ENCODE data around the gene GRIN1. TPM values are rescaled to one million over a fixed set of nuclear protein-coding genes. Genes with fewer than 3 reads are reported as not detected.

The GRIN1 gene
- total RNA-seq, 1 experiment from 2014 or later = not detected

- Histone ChIP-seq H3K4me1 (ENCODE audit: low read length) (peaks cover 25% of the 10 kb centered on the region), H3K27ac (ENCODE audit: low read length) (no peak overlapping the region), H3K27me3 (ENCODE audit: low read length) (no peaks in the 10 kb centered on the region), H3K36me3 (ENCODE audit: insufficient read depth, low read length) (no peaks in the 10 kb centered on the region), H3K79me2 (ENCODE audit: low read length) (peaks cover 45% of the 10 kb centered on the region), H3K9me3 (ENCODE audit: low read length) (no peaks in the 10 kb centered on the region), H3K9ac (ENCODE audit: low read length) (no peak overlapping the region), H3K4me2 (ENCODE audit: low read depth, low read length, poor library complexity, severe bottlenecking) (no peak overlapping the region), H2AFZ (ENCODE audit: low read length) (no peak overlapping the region), H4K20me1 (ENCODE audit: insufficient read depth, low read depth, low read length) (peaks cover 20% of the 10 kb centered on the region; the same call in 1 of the 2 replicates), H3K4me3 (ENCODE audit: low read length) (no peak overlapping the region), H3K9me2 (replicated peaks; ENCODE audit: insufficient read depth, low read length) (no peaks in the 10 kb centered on the region)
- DNase-seq = no peak
Observed at GRCh38 chr9:137192859-137193258, 53.9 kb downstream of the GRIN1 start.

- no peaks in the 10 kb centered on the region for H3K9me3 ChIP-seq (ENCODE audit: low read length)
- no peak overlapping the region for H2AFZ ChIP-seq (ENCODE audit: low read length)
- no peak overlapping the region for H3K4me2 ChIP-seq (ENCODE audit: low read depth, low read length, poor library complexity, severe bottlenecking)
- H3K27me3 ChIP-seq (ENCODE audit: low read length) = no peaks in the 10 kb centered on the region
- peaks cover 19% of the 10 kb centered on the region; the same call in 1 of the 2 replicates for H4K20me1 ChIP-seq (ENCODE audit: insufficient read depth, low read depth, low read length)
- H3K27ac ChIP-seq (ENCODE audit: low read length) = no peak overlapping the region
- no peaks in the 10 kb centered on the region for H3K36me3 ChIP-seq (ENCODE audit: insufficient read depth, low read length)
- H3K4me3 ChIP-seq (ENCODE audit: low read length) = no peak overlapping the region
- no peak for DNase-seq
- H3K9me2 ChIP-seq (replicated peaks; ENCODE audit: insufficient read depth, low read length) = no peaks in the 10 kb centered on the region
- H3K79me2 ChIP-seq (ENCODE audit: low read length) = peaks cover 50% of the 10 kb centered on the region
- H3K4me1 ChIP-seq (ENCODE audit: low read length) = peaks cover 34% of the 10 kb centered on the region
- H3K9ac ChIP-seq (ENCODE audit: low read length) = no peak overlapping the region
Observed at GRCh38 chr9:137193771-137194170, 54.8 kb downstream of the GRIN1 start.

GRCh38 chr9:137194388-137194787, 55.4 kb downstream of the GRIN1 start:
- H3K4me3 ChIP-seq (ENCODE audit: low read length) = no peak overlapping the region
- peaks cover 56% of the 10 kb centered on the region for H3K79me2 ChIP-seq (ENCODE audit: low read length)
- no peaks in the 10 kb centered on the region for H3K9me3 ChIP-seq (ENCODE audit: low read length)
- no peak overlapping the region for H2AFZ ChIP-seq (ENCODE audit: low read length)
- H3K36me3 ChIP-seq (ENCODE audit: insufficient read depth, low read length) = no peaks in the 10 kb centered on the region
- H3K27ac ChIP-seq (ENCODE audit: low read length) = no peak overlapping the region
- no peaks in the 10 kb centered on the region for H3K9me2 ChIP-seq (replicated peaks; ENCODE audit: insufficient read depth, low read length)
- H3K4me1 ChIP-seq (ENCODE audit: low read length) = peaks cover 39% of the 10 kb centered on the region
- no peak overlapping the region for H3K4me2 ChIP-seq (ENCODE audit: low read depth, low read length, poor library complexity, severe bottlenecking)
- peaks cover 16% of the 10 kb centered on the region; the same call in 1 of the 2 replicates for H4K20me1 ChIP-seq (ENCODE audit: insufficient read depth, low read depth, low read length)
- H3K9ac ChIP-seq (ENCODE audit: low read length) = no peak overlapping the region
- no peak for DNase-seq
- no peaks in the 10 kb centered on the region for H3K27me3 ChIP-seq (ENCODE audit: low read length)

DNA sequence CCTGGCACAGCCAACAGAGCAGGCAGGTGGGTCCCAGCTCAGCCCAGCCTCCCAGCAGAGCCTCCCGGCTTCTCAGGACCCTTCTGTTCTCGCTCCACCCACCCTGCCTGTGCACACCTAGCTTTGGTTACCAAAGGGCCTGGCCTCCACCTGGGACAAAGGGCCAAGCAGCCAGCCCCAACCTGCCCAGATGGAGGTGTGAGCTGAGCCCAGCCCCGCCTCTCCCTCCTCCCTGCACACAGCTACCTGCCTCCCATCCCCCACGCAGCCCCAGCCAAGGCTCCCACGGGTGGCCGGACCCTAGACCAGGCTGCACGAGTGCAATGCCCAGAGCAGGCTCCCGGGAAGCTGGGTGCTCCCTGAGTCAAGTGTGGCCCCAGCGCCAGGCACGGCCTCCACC, 56.0 kb downstream of the GRIN1 start:
- Histone ChIP-seq H3K4me2 (ENCODE audit: low read depth, low read length, poor library complexity, severe bottlenecking) (no peak overlapping the region), H3K27me3 (ENCODE audit: low read length) (no peaks in the 10 kb centered on the region), H3K9me2 (replicated peaks; ENCODE audit: insufficient read depth, low read length) (no peaks in the 10 kb centered on the region), H2AFZ (ENCODE audit: low read length) (no peak overlapping the region), H3K79me2 (ENCODE audit: low read length) (peaks cover 56% of the 10 kb centered on the region), H3K4me3 (ENCODE audit: low read length) (no peak overlapping the region), H3K27ac (ENCODE audit: low read length) (no peak overlapping the region), H3K9ac (ENCODE audit: low read length) (no peak overlapping the region), H3K9me3 (ENCODE audit: low read length) (no peaks in the 10 kb centered on the region), H3K36me3 (ENCODE audit: insufficient read depth, low read length) (no peaks in the 10 kb centered on the region), H4K20me1 (ENCODE audit: insufficient read depth, low read depth, low read length) (peaks cover 11% of the 10 kb centered on the region; the same call in 1 of the 2 replicates), H3K4me1 (ENCODE audit: low read length) (peaks cover 39% of the 10 kb centered on the region)
- DNase-seq = no peak

DNA sequence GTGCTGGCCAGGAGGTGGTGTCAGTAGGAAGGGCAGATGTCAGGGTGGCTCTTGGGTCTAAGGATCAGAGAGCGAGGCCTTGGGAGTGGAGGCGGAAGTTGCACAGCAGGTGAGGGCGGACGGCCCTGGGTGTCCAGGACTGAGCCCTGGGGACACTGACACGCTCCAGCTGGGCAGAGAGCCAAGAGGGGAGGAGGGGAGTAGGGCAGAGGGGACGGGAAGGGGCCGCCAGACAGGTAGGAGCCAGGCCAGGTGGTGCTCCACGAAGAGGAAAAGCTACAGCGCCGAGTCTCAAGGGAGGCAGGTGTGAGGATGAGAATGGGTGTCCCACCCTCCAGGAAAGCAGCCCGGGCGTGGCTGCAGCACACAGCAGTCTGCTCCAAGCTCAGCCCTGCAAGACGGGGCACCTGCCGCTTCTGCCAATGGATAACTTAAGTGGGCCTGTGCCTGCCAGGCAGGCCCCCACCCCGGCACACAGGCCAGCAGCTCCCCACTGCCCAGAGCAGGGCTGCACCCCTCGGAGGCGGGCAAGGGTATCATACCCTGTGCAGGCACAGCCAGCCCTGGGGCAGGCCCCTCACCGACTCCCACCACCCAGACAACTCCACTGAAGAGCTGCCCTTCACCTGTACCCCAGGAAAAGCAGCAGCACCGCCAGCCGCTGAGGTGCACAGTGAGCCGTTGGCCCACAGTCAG, 56.7 kb downstream of the GRIN1 start:
- Histone ChIP-seq H3K36me3 (ENCODE audit: insufficient read depth, low read length) (no peaks in the 10 kb centered on the region), H3K9me2 (replicated peaks; ENCODE audit: insufficient read depth, low read length) (no peaks in the 10 kb centered on the region), H3K27me3 (ENCODE audit: low read length) (no peaks in the 10 kb centered on the region), H4K20me1 (ENCODE audit: insufficient read depth, low read depth, low read length) (peaks cover 5% of the 10 kb centered on the region; the same call in 1 of the 2 replicates), H3K4me3 (ENCODE audit: low read length) (no peak overlapping the region), H3K27ac (ENCODE audit: low read length) (no peak overlapping the region), H3K4me1 (ENCODE audit: low read length) (peaks cover 31% of the 10 kb centered on the region), H2AFZ (ENCODE audit: low read length) (no peak overlapping the region), H3K79me2 (ENCODE audit: low read length) (peaks cover 48% of the 10 kb centered on the region), H3K4me2 (ENCODE audit: low read depth, low read length, poor library complexity, severe bottlenecking) (no peak overlapping the region), H3K9me3 (ENCODE audit: low read length) (no peaks in the 10 kb centered on the region), H3K9ac (ENCODE audit: low read length) (no peak overlapping the region)
- DNase-seq = no peak

- peaks cover 5% of the 10 kb centered on the region; the same call in 1 of the 2 replicates for H4K20me1 ChIP-seq (ENCODE audit: insufficient read depth, low read depth, low read length)
- peak overlapping the region; percentile 87 for H3K4me2 ChIP-seq (ENCODE audit: low read depth, low read length, poor library complexity, severe bottlenecking)
Observed at GRCh38 chr9:137198051-137198901, 59.3 kb downstream of the GRIN1 start.

DNA sequence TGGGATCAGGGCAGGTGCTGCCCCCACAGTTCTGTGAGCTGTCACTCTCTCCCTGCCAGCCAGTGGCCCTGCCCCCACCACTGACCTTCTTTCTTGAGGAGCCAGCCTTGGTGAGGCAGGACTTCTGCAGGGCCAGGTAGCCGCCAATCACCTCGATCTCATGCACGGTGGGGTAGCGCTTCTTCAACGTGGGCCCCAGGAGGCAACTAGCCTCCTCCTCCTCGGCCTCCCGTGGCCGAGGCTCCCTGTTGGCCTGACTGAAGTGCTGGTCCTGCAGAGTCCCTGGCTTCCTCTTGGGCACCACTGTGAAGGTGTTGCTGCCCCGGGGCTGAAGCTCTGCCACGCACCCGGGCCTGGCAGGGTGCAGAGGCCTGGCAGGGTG, 59.9 kb downstream of the GRIN1 start:
- Histone ChIP-seq H3K9me2 (replicated peaks; ENCODE audit: insufficient read depth, low read length) (no peaks in the 10 kb centered on the region), H3K79me2 (ENCODE audit: low read length) (peaks cover 66% of the 10 kb centered on the region), H3K36me3 (ENCODE audit: insufficient read depth, low read length) (no peaks in the 10 kb centered on the region), H3K9ac (ENCODE audit: low read length) (peak overlapping the region; percentile 73), H3K27ac (ENCODE audit: low read length) (no peak overlapping the region), H4K20me1 (ENCODE audit: insufficient read depth, low read depth, low read length) (peaks cover 5% of the 10 kb centered on the region; the same call in 1 of the 2 replicates), H3K4me1 (ENCODE audit: low read length) (peaks cover 54% of the 10 kb centered on the region), H3K4me2 (ENCODE audit: low read depth, low read length, poor library complexity, severe bottlenecking) (peak overlapping the region; percentile 87), H3K27me3 (ENCODE audit: low read length) (no peaks in the 10 kb centered on the region), H3K4me3 (ENCODE audit: low read length) (peak overlapping the region; percentile 67), H3K9me3 (ENCODE audit: low read length) (no peaks in the 10 kb centered on the region), H2AFZ (ENCODE audit: low read length) (no peak overlapping the region)
- peak; percentile 39 for DNase-seq

More at GRCh38 chr9:137198051-137198901, 59.3 kb downstream of the GRIN1 start:
- DNase-seq = peak; percentile 39
- Histone ChIP-seq H3K9me2 (replicated peaks; ENCODE audit: insufficient read depth, low read length) (no peaks in the 10 kb centered on the region), H3K36me3 (ENCODE audit: insufficient read depth, low read length) (no peaks in the 10 kb centered on the region), H3K9ac (ENCODE audit: low read length) (peak overlapping the region; percentile 73), H3K9me3 (ENCODE audit: low read length) (no peaks in the 10 kb centered on the region), H3K27me3 (ENCODE audit: low read length) (no peaks in the 10 kb centered on the region), H2AFZ (ENCODE audit: low read length) (no peak overlapping the region), H3K4me3 (ENCODE audit: low read length) (peak overlapping the region; percentile 67; the same call in 1 of the 2 replicates), H3K4me1 (ENCODE audit: low read length) (peaks cover 48% of the 10 kb centered on the region), H3K27ac (ENCODE audit: low read length) (no peak overlapping the region), H3K79me2 (ENCODE audit: low read length) (peaks cover 60% of the 10 kb centered on the region)

All from Karpas-422 (cell line).